ENCODE data around the gene RBM6. TPM values are rescaled to one million over a fixed set of nuclear protein-coding genes. Genes with fewer than 3 reads are reported as not detected.
A peak's percentile ranks its signal among the peaks of the same experiment; 100 is the strongest.
"Not testable (repeated sequence)": the region's sequence is repeated elsewhere in the genome, so short reads cannot be mapped to it uniquely, and the experiment has no call there.

The RBM6 gene
- total RNA-seq, 3 donors from 2014 or later: 92.2 to 158 (median 154) TPM

- no peaks in the 10 kb centered on the region for H3K27me3 ChIP-seq
- TF ChIP-seq CTCF (IDR thresholded peaks at IDR 0.05) (no peak), POLR2A (IDR thresholded peaks at IDR 0.05) (no peak), POLR2AphosphoS5 (IDR thresholded peaks at IDR 0.05) (no peak)
- H3K4me3 ChIP-seq: no peak overlapping the region
- no peak for DNase-seq (ENCODE audit: low spot score in 2 of 2)
- no peak overlapping the region for H3K27ac ChIP-seq
- no peaks in the 10 kb centered on the region for H3K4me1 ChIP-seq
- intact Hi-C loops (cut with DNase I; ENCODE audit: low total_unique reads): no loop called here
- no peaks in the 10 kb centered on the region for H3K36me3 ChIP-seq
- no peaks in the 10 kb centered on the region for H3K9me3 ChIP-seq
Measured at GRCh38 chr3:50078091-50078490, 138.1 kb downstream of the RBM6 start.

- TF ChIP-seq POLR2A (IDR thresholded peaks at IDR 0.05) (no peak), CTCF (IDR thresholded peaks at IDR 0.05) (no peak), POLR2AphosphoS5 (IDR thresholded peaks at IDR 0.05) (no peak)
- no peaks in the 10 kb centered on the region for H3K27me3 ChIP-seq
- intact Hi-C loops (cut with DNase I; ENCODE audit: low total_unique reads): no loop called here
Measured at GRCh38 chr3:50078622-50079021, 138.7 kb downstream of the RBM6 start.

GRCh38 chr3:50084951-50085350 lies 145.0 kb downstream of the RBM6 start:
- intact Hi-C loops (cut with DNase I; ENCODE audit: low total_unique reads); H3K4me1 ChIP-seq; DNase-seq (ENCODE audit: low spot score in 2 of 2); H3K9me3 ChIP-seq; H3K27me3 ChIP-seq; H3K36me3 ChIP-seq; H3K27ac ChIP-seq; H3K4me3 ChIP-seq: not testable (repeated sequence)

More at GRCh38 chr3:50078622-50079021, 138.7 kb downstream of the RBM6 start:
- DNase-seq (ENCODE audit: low spot score in 2 of 2): no peak
- Histone ChIP-seq H3K4me1 (no peaks in the 10 kb centered on the region), H3K4me3 (no peak overlapping the region), H3K27ac (no peak overlapping the region), H3K36me3 (no peaks in the 10 kb centered on the region), H3K9me3 (no peaks in the 10 kb centered on the region)

- intact Hi-C loops (cut with DNase I; ENCODE audit: low total_unique reads): no loop called here
- Histone ChIP-seq H3K27ac (peak within 1 kb of the TSS; percentile 91 to 97), H3K4me1 (peaks cover 0 to 5% of the 10 kb centered on the region in 2 donors), H3K4me3 (peak within 1 kb of the TSS; percentile 83 to 96 (median 87)), H3K9me3 (no peaks in the 10 kb centered on the region), H3K27me3 (no peaks in the 10 kb centered on the region), H3K36me3 (no peaks in the 10 kb centered on the region)
- peak; percentile 90 to 93 for DNase-seq (ENCODE audit: low spot score in 2 of 2)
- TF ChIP-seq POLR2A (IDR thresholded peaks at IDR 0.05): peak; percentile 65
- TF ChIP-seq CTCF (IDR thresholded peaks at IDR 0.05): no peak
- TF ChIP-seq POLR2AphosphoS5 (IDR thresholded peaks at IDR 0.05): peak in 2 of 3 donors; percentile 75 to 89
Measured at GRCh38 chr3:50088725-50089608, 149.0 kb downstream of the RBM6 start, which contains the start of gene RBM5. RBM5 (plus strand) TSS chr3:50088919; CDS start chr3:50090435, 1,516 bp downstream.

- no peak for TF ChIP-seq CTCF (IDR thresholded peaks at IDR 0.05)
- TF ChIP-seq POLR2AphosphoS5 (IDR thresholded peaks at IDR 0.05): no peak
- no peak for TF ChIP-seq POLR2A (IDR thresholded peaks at IDR 0.05)
- no peak for DNase-seq (ENCODE audit: low spot score in 2 of 2)
- peak overlapping the region; percentile 91 to 97 for H3K27ac ChIP-seq
- no peaks in the 10 kb centered on the region for H3K27me3 ChIP-seq
- peaks cover 0 to 5% of the 10 kb centered on the region in 2 donors for H3K4me1 ChIP-seq
- H3K36me3 ChIP-seq: no peaks in the 10 kb centered on the region
- no peaks in the 10 kb centered on the region for H3K9me3 ChIP-seq
- peak overlapping the region; percentile 83 to 96 (median 87) for H3K4me3 ChIP-seq
- intact Hi-C loops (cut with DNase I; ENCODE audit: low total_unique reads): no loop called here
Measured at GRCh38 chr3:50089609-50089945, 149.6 kb downstream of the RBM6 start.
